SK-N-SH treated with all-trans-retinoic acid at 6 μM for 48 hours (cell line): ENCODE measurements around the gene ADGRL4.
"Not testable (repeated sequence)": the region's sequence is repeated elsewhere in the genome, so short reads cannot be mapped to it uniquely, and the experiment has no call there.

Experiments
- ATAC-seq: fragments of 200-7000 bp; cut with Tn5 transposase; 3 replicates; pipeline ENCODE4 v1.9.1; 2020; ENCODE audit warnings: mild to moderate bottlenecking, moderate library complexity
- ARNTL ChIP-seq: fragments of 450-650 bp; formaldehyde crosslinking; IDR thresholded peaks from 2 replicates; pipeline ENCODE4 v1.5.0; 2020; ENCODE audit warnings: low read depth, mild to moderate bottlenecking, moderate library complexity, borderline replicate concordance
- BACH2 ChIP-seq: fragments of 250-450 bp; sonication (Bioruptor Pico); IDR thresholded peaks from 2 replicates; pipeline ENCODE4 v1.9.0; 2021; ENCODE audit warnings: mild to moderate bottlenecking, borderline replicate concordance
- CSDC2 ChIP-seq: fragments of 250-450 bp; sonication (Bioruptor Pico); IDR thresholded peaks from 2 replicates; pipeline ENCODE4 v1.5.0; 2020; ENCODE audit warnings: mild to moderate bottlenecking, moderate library complexity
- ESRRG ChIP-seq: fragments of 250-450 bp; sonication (Bioruptor Pico); IDR thresholded peaks from 2 replicates; pipeline ENCODE4 v1.6.1; 2021; ENCODE audit warnings: mild to moderate bottlenecking
- GLIS3 ChIP-seq: fragments of 250-450 bp; sonication (Bioruptor Pico); IDR thresholded peaks from 2 replicates; pipeline ENCODE4 v1.5.0; 2020; ENCODE audit warnings: mild to moderate bottlenecking, moderate library complexity
- ISL1 ChIP-seq: fragments of 250-450 bp; sonication (Bioruptor Pico); IDR thresholded peaks from 2 replicates; pipeline ENCODE4 v2.1.2; 2022; ENCODE audit warnings: mild to moderate bottlenecking, moderate library complexity
- OSR1 ChIP-seq: fragments of 250-450 bp; sonication (Bioruptor Pico); IDR thresholded peaks from 2 replicates; pipeline ENCODE4 v1.8.0; 2022; ENCODE audit warnings: moderate library complexity, mild to moderate bottlenecking, inconsistent platforms
- PPARA ChIP-seq: fragments of 250-450 bp; sonication (Bioruptor Pico); IDR thresholded peaks from 2 replicates; pipeline ENCODE4 v1.5.0; 2020; ENCODE audit warnings: mild to moderate bottlenecking, borderline replicate concordance
- RARB ChIP-seq: fragments of 250-450 bp; sonication (Bioruptor Pico); IDR thresholded peaks from 2 replicates; pipeline ENCODE4 v1.8.0; 2021; ENCODE audit warnings: mild to moderate bottlenecking, moderate library complexity
- TCF4 ChIP-seq: fragments of 250-450 bp; sonication (Bioruptor Pico); IDR thresholded peaks from 2 replicates; pipeline ENCODE4 v1.8.0; 2021; ENCODE audit warnings: mild to moderate bottlenecking, moderate library complexity, borderline replicate concordance
- TOX ChIP-seq: fragments of 250-450 bp; sonication (Bioruptor Pico); IDR thresholded peaks from 2 replicates; pipeline ENCODE4 v1.8.0; 2021; ENCODE audit warnings: mild to moderate bottlenecking, moderate library complexity, borderline replicate concordance
- TSHZ2 ChIP-seq: fragments of 250-450 bp; sonication (Bioruptor Pico); IDR thresholded peaks from 2 replicates; pipeline ENCODE4 v1.5.0; 2020; ENCODE audit warnings: mild to moderate bottlenecking, moderate library complexity
- ZC3H10 ChIP-seq: fragments of 250-450 bp; sonication (Bioruptor Pico); IDR thresholded peaks from 2 replicates; pipeline ENCODE4 v1.5.1; 2021; ENCODE audit warnings: mild to moderate bottlenecking, moderate library complexity
- ZFP3 ChIP-seq: fragments of 250-450 bp; sonication (Bioruptor Pico); IDR thresholded peaks from 2 replicates; pipeline ENCODE4 v1.5.0; 2020; ENCODE audit warnings: mild to moderate bottlenecking, moderate library complexity
- ZFP30 ChIP-seq: fragments of 450-650 bp; formaldehyde crosslinking; IDR thresholded peaks from 2 replicates; pipeline ENCODE4 v1.5.0; 2022; ENCODE audit warnings: mild to moderate bottlenecking, moderate library complexity
- ZNF565 ChIP-seq: fragments of 450-650 bp; formaldehyde crosslinking; conservative IDR thresholded peaks from 2 replicates; pipeline ENCODE4 v1.5.0; 2020; ENCODE audit warnings: low read depth, mild to moderate bottlenecking, moderate library complexity
- ZNF70 ChIP-seq: fragments of 450-650 bp; formaldehyde crosslinking; IDR thresholded peaks from 2 replicates; pipeline ENCODE4 v1.5.0; 2020; ENCODE audit warnings: mild to moderate bottlenecking, moderate library complexity
- ZNF8 ChIP-seq: fragments of 450-650 bp; formaldehyde crosslinking; IDR thresholded peaks from 2 replicates; pipeline ENCODE4 v1.5.0; 2020; ENCODE audit warnings: mild to moderate bottlenecking, moderate library complexity
- TF ChIP-seq, protein P1 (sequence below): fragments of 250-450 bp; sonication (Bioruptor Pico); IDR thresholded peaks from 2 replicates; pipeline ENCODE4 v1.8.0; 2021; ENCODE audit warnings: low read depth, mild to moderate bottlenecking, moderate library complexity, borderline replicate concordance
- TF ChIP-seq, protein P2 (sequence below): fragments of 250-450 bp; sonication (Bioruptor Pico); IDR thresholded peaks from 2 replicates; pipeline ENCODE4 v1.5.1; 2020; ENCODE audit warnings: low read depth, mild to moderate bottlenecking, moderate library complexity
- TF ChIP-seq, protein P3 (sequence below): fragments of 250-450 bp; sonication (Bioruptor Pico); IDR thresholded peaks from 2 replicates; pipeline ENCODE4 v1.5.1; 2021; ENCODE audit warnings: mild to moderate bottlenecking, moderate library complexity
- TF ChIP-seq, protein P4 (sequence below): fragments of 250-450 bp; sonication (Bioruptor Pico); IDR thresholded peaks from 2 replicates; pipeline ENCODE4 v1.8.0; 2020; ENCODE audit warnings: mild to moderate bottlenecking, moderate library complexity, borderline replicate concordance

ADGRL4 gene

DNA sequence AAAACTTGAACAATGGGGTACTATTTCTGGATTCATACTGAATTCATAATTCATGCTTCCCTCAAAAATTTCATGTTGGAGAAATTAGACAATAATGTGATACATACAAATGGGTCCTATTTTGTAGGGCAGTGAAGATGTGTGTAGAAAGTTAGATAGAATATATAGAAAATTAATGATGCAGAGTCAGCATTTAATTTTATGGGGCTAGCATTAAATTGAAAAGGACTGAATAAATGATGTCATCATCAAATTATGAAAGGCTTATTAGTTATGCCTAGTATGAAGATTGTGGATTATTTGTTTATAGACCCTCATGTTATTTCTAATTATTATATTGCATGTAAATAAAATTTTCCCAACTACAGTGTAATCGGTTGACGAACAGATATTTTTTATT, 119.1 kb downstream of the ADGRL4 start (continued):
- TF ChIP-seq, protein P1, sequence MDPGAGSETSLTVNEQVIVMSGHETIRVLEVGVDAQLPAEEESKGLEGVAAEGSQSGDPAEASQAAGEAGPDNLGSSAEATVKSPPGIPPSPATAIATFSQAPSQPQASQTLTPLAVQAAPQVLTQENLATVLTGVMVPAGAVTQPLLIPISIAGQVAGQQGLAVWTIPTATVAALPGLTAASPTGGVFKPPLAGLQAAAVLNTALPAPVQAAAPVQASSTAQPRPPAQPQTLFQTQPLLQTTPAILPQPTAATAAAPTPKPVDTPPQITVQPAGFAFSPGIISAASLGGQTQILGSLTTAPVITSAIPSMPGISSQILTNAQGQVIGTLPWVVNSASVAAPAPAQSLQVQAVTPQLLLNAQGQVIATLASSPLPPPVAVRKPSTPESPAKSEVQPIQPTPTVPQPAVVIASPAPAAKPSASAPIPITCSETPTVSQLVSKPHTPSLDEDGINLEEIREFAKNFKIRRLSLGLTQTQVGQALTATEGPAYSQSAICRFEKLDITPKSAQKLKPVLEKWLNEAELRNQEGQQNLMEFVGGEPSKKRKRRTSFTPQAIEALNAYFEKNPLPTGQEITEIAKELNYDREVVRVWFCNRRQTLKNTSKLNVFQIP (CRISPR knock-in tag): no peak
- TF ChIP-seq ZNF8 (CRISPR knock-in tag) (no peak), GLIS3 (CRISPR knock-in tag) (no peak)
- TF ChIP-seq, all 23 proteins: peak for 0

DNA sequence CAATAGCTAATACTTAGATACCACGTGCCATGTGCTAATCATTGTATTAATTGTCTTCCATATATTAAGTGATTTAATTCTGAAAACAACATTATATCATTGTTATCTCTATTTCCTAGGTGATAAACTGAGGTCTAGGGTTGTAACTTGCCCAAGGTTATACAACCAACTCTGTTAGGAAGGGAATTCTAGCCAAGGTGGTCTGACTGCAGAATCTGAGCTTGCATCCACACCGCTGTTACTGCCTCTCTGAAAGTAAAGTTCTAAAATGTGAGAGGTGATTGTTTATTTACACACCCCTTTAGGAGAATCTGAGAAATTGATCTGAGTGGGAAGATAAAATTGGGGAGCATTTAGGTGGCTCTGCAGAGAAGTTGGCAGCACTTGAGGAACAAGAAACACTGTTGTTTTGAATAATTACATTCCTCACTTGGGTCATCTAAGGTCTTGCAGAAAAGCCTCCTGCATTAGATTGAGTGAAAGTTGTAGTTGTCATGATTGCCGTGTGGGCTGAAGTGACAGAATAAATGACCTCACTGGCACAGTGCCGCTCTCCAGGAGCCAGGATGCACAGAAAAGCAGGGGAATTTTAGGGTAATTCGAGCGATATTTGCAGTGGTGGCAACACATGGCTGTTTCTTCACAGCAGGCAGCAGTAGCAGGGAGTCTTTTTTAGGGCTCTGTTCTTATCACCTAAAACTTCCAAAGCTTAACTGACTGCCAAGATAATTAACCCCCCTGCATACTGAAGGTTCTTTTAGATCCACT, 121.7 kb downstream of the ADGRL4 start:
- TF ChIP-seq CSDC2 (CRISPR knock-in tag): no peak
- TF ChIP-seq, protein P2, sequence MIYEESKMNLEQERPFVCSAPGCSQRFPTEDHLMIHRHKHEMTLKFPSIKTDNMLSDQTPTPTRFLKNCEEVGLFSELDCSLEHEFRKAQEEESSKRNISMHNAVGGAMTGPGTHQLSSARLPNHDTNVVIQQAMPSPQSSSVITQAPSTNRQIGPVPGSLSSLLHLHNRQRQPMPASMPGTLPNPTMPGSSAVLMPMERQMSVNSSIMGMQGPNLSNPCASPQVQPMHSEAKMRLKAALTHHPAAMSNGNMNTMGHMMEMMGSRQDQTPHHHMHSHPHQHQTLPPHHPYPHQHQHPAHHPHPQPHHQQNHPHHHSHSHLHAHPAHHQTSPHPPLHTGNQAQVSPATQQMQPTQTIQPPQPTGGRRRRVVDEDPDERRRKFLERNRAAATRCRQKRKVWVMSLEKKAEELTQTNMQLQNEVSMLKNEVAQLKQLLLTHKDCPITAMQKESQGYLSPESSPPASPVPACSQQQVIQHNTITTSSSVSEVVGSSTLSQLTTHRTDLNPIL (CRISPR knock-in tag): no peak
- no peak for TF ChIP-seq ISL1 (CRISPR knock-in tag)
- TF ChIP-seq ZFP3 (CRISPR knock-in tag): no peak
- ATAC-seq: peak; percentile 66

DNA sequence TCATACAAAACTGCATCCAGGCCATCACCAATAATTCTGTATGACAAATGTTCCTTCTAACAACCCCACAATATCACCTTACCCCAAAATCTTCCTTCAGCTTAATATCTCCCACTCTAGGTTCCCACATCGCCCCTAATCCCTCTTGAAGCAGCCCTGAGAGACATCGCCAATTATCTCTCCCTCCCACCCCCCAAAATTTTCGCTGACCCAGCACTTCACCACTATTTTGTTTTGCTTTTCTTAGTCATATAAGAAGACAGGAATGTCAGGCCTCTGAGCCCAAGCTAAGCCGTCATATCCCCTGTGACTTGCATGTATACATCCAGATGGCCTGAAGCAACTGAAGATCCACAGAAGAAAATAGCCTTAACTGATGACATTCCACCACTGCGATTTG, 126.3 kb downstream of the ADGRL4 start:
- TF ChIP-seq TSHZ2 (CRISPR knock-in tag) (no peak), PPARA (CRISPR knock-in tag) (no peak), CSDC2 (CRISPR knock-in tag) (no peak), ARNTL (CRISPR knock-in tag) (no peak), ZNF70 (CRISPR knock-in tag) (no peak), ZC3H10 (no peak), RARB (CRISPR knock-in tag) (no peak), TOX (CRISPR knock-in tag) (no peak), OSR1 (CRISPR knock-in tag) (no peak), ZNF565 (CRISPR knock-in tag) (no peak), ESRRG (no peak), ISL1 (CRISPR knock-in tag) (no peak), ZFP30 (CRISPR knock-in tag) (no peak), TCF4 (CRISPR knock-in tag) (no peak), BACH2 (CRISPR knock-in tag) (no peak)
- TF ChIP-seq, protein P2 (CRISPR knock-in tag): no peak
- TF ChIP-seq, protein P3, sequence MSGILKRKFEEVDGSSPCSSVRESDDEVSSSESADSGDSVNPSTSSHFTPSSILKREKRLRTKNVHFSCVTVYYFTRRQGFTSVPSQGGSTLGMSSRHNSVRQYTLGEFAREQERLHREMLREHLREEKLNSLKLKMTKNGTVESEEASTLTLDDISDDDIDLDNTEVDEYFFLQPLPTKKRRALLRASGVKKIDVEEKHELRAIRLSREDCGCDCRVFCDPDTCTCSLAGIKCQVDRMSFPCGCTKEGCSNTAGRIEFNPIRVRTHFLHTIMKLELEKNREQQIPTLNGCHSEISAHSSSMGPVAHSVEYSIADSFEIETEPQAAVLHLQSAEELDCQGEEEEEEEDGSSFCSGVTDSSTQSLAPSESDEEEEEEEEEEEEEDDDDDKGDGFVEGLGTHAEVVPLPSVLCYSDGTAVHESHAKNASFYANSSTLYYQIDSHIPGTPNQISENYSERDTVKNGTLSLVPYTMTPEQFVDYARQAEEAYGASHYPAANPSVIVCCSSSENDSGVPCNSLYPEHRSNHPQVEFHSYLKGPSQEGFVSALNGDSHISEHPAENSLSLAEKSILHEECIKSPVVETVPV (CRISPR knock-in tag): no peak
- TF ChIP-seq, protein P4, sequence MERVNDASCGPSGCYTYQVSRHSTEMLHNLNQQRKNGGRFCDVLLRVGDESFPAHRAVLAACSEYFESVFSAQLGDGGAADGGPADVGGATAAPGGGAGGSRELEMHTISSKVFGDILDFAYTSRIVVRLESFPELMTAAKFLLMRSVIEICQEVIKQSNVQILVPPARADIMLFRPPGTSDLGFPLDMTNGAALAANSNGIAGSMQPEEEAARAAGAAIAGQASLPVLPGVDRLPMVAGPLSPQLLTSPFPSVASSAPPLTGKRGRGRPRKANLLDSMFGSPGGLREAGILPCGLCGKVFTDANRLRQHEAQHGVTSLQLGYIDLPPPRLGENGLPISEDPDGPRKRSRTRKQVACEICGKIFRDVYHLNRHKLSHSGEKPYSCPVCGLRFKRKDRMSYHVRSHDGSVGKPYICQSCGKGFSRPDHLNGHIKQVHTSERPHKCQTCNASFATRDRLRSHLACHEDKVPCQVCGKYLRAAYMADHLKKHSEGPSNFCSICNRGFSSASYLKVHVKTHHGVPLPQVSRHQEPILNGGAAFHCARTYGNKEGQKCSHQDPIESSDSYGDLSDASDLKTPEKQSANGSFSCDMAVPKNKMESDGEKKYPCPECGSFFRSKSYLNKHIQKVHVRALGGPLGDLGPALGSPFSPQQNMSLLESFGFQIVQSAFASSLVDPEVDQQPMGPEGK (CRISPR knock-in tag): no peak
- ATAC-seq: no peak

DNA sequence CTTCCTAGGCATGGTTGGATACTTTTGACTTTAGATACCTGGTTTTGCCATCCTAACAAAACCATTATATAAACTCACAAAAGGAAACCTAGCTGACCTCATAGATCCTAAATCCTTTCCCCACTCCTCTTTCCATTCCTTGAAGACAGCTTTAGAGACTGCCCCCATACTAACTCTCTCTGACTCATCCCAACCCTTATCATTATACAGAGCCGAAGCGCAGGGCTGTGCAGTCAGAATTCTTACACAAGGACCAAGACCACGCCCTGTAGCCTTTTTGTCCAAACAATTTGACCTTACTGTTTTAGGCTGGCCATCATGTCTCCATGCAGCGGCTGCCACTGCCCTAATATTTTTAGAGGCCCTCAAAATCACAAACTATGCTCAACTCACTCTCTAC, 130.5 kb downstream of the ADGRL4 start:
- not testable (repeated sequence) for ATAC-seq

- ATAC-seq: not testable (repeated sequence)
These were observed 133.7 kb downstream of the ADGRL4 start for GRCh38 chr1:78872801-78873200.
